OCI-LY7 (cell line): ENCODE results near the gene TESMIN. TPM values are rescaled to one million over a fixed set of nuclear protein-coding genes. Genes with fewer than 3 reads are reported as not detected.

Experiments used
- BruUV-seq: library from RNA; stranded (reverse); fragments of 400-500 nt; replicated peaks from 2 replicates; lab custom pipeline; 2021; lab: Mats Ljungman, UMichigan
- CTCF ChIA-PET: fragments of 300-600 bp; sonication (Branson Sonifier 250); formaldehyde crosslinking; loops from one replicate; lab custom pipeline; 2022; ENCODE audit warnings: antibody characterized with exemption; ENCODE audit not compliant: unreplicated experiment; lab: Charles Lee
- POLR2A ChIA-PET: fragments of 300-600 bp; sonication (Branson Sonifier 250); formaldehyde crosslinking; loops from one replicate; lab custom pipeline; 2022; ENCODE audit warnings: antibody characterized with exemption; lab: Charles Lee
- DNase-seq: peaks from one replicate; pipeline ENCODE4 v3.0.0-alpha.2; 2015; ENCODE audit warnings: low spot score
- H2AFZ ChIP-seq: fragments of 200-600 bp; sonication (generic), shearing (Covaris generic); 2 replicates; pipeline ENCODE4 v1.6.1; 2014; ENCODE audit warnings: mild to moderate bottlenecking, antibody characterized with exemption, low read length, moderate library complexity
- H3K27ac ChIP-seq: fragments of 200-600 bp; sonication (generic); 2 replicates; pipeline ENCODE4 v1.5.1; 2014; ENCODE audit warnings: mixed run types, low read depth, mild to moderate bottlenecking, moderate library complexity, low read length, inconsistent platforms; ENCODE audit not compliant: poor library complexity, severe bottlenecking
- H3K36me3 ChIP-seq: fragments of 200-600 bp; sonication (generic); 2 replicates; pipeline ENCODE4 v1.6.1; 2014; ENCODE audit warnings: mild to moderate bottlenecking, antibody characterized with exemption, low read length, moderate library complexity, mixed read lengths; ENCODE audit not compliant: insufficient read depth
- H3K4me1 ChIP-seq: fragments of 200-600 bp; sonication (generic); 2 replicates; pipeline ENCODE4 v1.5.1; 2014; ENCODE audit warnings: mild to moderate bottlenecking, low read length; ENCODE audit not compliant: insufficient read depth, poor library complexity, severe bottlenecking
- H3K4me2 ChIP-seq: fragments of 200-600 bp; sonication (generic); 2 replicates; pipeline ENCODE4 v1.6.1; 2014; ENCODE audit warnings: mild to moderate bottlenecking, low read length
- H3K4me3 ChIP-seq: fragments of 200-600 bp; sonication (generic); 2 replicates; pipeline ENCODE4 v1.5.1; 2014; ENCODE audit warnings: mild to moderate bottlenecking, low read depth, low read length; ENCODE audit not compliant: poor library complexity, severe bottlenecking
- H3K79me2 ChIP-seq: fragments of 200-600 bp; sonication (generic); 2 replicates; pipeline ENCODE4 v1.6.1; 2016; ENCODE audit warnings: low read depth, mild to moderate bottlenecking, low read length, moderate library complexity, mixed read lengths; ENCODE audit not compliant: insufficient read depth
- H3K9me2 ChIP-seq: fragments of 200-600 bp; sonication (generic); 2 replicates; pipeline ENCODE4 v1.6.1; 2016; ENCODE audit warnings: mild to moderate bottlenecking, low read length, mixed read lengths; ENCODE audit not compliant: insufficient read depth
- H3K9me3 ChIP-seq: fragments of 200-600 bp; sonication (generic); 2 replicates; pipeline ENCODE4 v1.6.1; 2014; ENCODE audit warnings: mild to moderate bottlenecking, mixed run types, low read length, mixed read lengths
- H4K20me1 ChIP-seq: fragments of 200-600 bp; sonication (generic); 2 replicates; pipeline ENCODE4 v1.6.1; 2014; ENCODE audit warnings: mild to moderate bottlenecking, antibody characterized with exemption, low read length, moderate library complexity, mixed read lengths; ENCODE audit not compliant: insufficient read depth
- EZH2phosphoT487 ChIP-seq: fragments of 200-600 bp; sonication (generic); IDR thresholded peaks from 2 replicates; pipeline ENCODE4 v1.6.1; 2018; ENCODE audit warnings: low read depth, borderline replicate concordance, mild to moderate bottlenecking, mixed run types, antibody characterized with exemption, low read length, moderate library complexity, mixed read lengths
- intact Hi-C: fragments of 100-400 bp; cut with micrococcal nuclease; formaldehyde crosslinking; loops from one replicate; pipeline ENCODE4 v1.10.0; 2022; ENCODE audit not compliant: unreplicated experiment
- total RNA-seq, 2 experiments: library from RNA; depleted of rRNA in 1 of 2; stranded (reverse); fragments of >200 nt in 1 of 2; shearing (Covaris generic) in 1 of 2; gene quantifications; 2 replicates each; pipeline ENCODE4 v1.2.3, GENCODE V29; 2014 to 2022
- TF ChIP-seq, protein P1 (sequence below): fragments of 200-600 bp; sonication (generic); conservative IDR thresholded peaks from 2 replicates; pipeline ENCODE4 v1.5.1; 2014; ENCODE audit warnings: mild to moderate bottlenecking, antibody characterized with exemption, low read length, moderate library complexity, mixed read lengths

TESMIN gene
- total RNA-seq, 2 experiments from 2014 or later = 13.0 to 19.4 TPM

DNA sequence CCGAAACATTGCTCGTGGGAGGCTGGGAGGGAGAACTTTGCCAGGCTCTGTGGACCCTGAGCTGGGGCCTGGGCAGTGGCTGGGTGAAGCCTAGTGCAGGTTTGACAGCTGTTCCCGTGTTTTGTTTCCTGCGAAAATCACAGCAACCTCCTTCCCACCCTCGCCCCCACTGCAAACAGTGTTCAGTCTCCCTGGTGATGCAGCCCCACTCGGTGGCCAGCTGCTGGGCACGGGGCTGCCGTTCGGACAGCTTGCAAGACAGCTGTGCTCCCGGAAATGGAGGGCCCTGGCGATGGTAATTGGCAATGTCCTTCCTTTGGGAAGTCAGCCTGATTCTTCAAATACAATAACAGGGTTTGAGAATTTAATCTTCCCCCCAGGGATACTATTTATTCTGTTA is 77.3 kb downstream of the TESMIN start:
- Histone ChIP-seq H3K4me2 (no peak overlapping the region), H3K79me2 (no peaks in the 10 kb centered on the region), H3K9me3 (no peaks in the 10 kb centered on the region), H3K9me2 (no peaks in the 10 kb centered on the region), H4K20me1 (no peaks in the 10 kb centered on the region), H2AFZ (no peak overlapping the region), H3K4me1 (no peaks in the 10 kb centered on the region), H3K36me3 (no peaks in the 10 kb centered on the region), H3K27ac (no peak overlapping the region), H3K4me3 (no peak overlapping the region)
- ChIA-PET CTCF (no interaction called here), POLR2A (no interaction called here)
- no peak for TF ChIP-seq EZH2phosphoT487
- TF ChIP-seq, protein P1, sequence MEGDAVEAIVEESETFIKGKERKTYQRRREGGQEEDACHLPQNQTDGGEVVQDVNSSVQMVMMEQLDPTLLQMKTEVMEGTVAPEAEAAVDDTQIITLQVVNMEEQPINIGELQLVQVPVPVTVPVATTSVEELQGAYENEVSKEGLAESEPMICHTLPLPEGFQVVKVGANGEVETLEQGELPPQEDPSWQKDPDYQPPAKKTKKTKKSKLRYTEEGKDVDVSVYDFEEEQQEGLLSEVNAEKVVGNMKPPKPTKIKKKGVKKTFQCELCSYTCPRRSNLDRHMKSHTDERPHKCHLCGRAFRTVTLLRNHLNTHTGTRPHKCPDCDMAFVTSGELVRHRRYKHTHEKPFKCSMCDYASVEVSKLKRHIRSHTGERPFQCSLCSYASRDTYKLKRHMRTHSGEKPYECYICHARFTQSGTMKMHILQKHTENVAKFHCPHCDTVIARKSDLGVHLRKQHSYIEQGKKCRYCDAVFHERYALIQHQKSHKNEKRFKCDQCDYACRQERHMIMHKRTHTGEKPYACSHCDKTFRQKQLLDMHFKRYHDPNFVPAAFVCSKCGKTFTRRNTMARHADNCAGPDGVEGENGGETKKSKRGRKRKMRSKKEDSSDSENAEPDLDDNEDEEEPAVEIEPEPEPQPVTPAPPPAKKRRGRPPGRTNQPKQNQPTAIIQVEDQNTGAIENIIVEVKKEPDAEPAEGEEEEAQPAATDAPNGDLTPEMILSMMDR = no peak
- no TSS peak for BruUV-seq
- intact Hi-C loops = no loop called here
- DNase-seq = no peak

DNA sequence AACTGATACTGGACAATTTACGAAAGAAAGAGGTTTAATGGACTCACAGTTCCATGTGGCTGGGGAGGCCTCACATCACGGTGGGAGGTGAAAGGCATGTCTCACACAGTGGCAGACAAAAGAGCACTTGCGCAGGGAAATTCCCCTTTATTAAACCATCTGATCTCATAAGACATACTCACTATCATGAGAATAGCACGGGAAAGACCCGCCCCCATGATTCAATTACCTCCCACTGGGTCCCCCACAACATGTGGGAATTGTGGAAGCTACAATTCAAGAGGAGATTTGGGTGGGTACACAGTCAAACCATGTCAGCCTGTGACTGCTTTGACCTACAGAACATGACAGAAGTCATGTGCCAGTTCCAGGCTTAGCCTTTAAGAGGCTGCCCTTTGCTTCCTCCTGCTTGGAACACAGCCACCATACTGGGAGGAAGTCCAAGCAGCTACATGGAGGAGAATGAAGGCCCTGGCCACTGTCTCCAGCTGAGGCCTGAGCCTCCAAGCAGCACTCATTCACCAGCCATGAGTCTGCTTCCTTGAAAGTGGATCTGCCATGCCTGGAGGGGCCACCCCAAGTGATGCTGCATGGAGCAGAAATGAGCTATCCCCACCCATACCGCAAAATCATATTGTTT is 77.9 kb downstream of the TESMIN start:
- Histone ChIP-seq H2AFZ (no peak overlapping the region), H3K4me1 (no peaks in the 10 kb centered on the region), H4K20me1 (no peaks in the 10 kb centered on the region), H3K27ac (no peak overlapping the region), H3K9me2 (no peaks in the 10 kb centered on the region), H3K79me2 (no peaks in the 10 kb centered on the region), H3K9me3 (no peaks in the 10 kb centered on the region), H3K4me2 (no peak overlapping the region), H3K36me3 (no peaks in the 10 kb centered on the region), H3K4me3 (no peak overlapping the region)
- DNase-seq = no peak
- POLR2A ChIA-PET = no interaction called here
- no TSS peak for BruUV-seq
- CTCF ChIA-PET = no interaction called here
- TF ChIP-seq, protein P1 = no peak
- no peak for TF ChIP-seq EZH2phosphoT487
- intact Hi-C loops = no loop called here

DNA sequence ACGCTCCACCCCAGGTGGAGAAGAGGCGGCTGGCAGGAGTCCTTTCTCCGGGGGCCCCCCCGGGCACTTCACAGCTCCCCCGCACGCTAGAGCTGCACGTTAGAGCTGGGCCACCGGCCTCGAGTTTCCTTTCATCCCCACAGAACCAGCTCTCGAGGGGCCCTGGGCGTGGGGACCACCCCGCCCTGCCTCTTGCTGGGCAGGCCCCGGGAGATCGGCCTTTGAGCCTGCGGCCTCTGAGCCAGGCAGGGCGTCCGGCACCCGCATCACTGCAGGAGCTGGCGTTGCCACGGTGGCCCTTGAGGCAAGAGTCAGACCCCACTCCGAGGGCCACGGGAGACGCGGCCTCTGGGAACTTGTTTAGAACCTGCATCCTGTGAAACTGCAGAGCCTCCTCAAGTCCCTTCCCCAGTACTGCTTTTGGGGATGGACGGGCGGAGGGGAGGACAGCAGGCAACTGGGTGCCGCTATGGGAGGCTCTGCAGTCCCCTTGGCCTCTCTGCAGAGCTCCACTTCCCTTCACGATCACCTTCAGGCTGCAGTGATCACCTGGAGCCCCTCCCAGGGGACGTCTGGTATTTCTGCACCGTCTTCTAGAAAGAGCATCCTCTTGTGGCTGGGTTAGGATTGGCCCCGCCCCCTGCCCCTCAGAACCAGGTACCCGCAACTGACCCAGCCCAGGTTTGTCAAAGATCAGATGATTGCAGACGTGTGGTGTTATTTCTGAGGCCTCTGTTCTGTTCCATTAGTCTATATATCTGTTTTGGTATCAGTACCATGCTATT is 80.9 kb downstream of the TESMIN start:
- intact Hi-C loops = no loop called here
- H2AFZ ChIP-seq = no peak overlapping the region
- H3K36me3 ChIP-seq = no peaks in the 10 kb centered on the region
- no peak overlapping the region for H3K27ac ChIP-seq
- BruUV-seq = no TSS peak
- H3K4me3 ChIP-seq = no peak overlapping the region
- H3K4me1 ChIP-seq = no peaks in the 10 kb centered on the region
- H3K79me2 ChIP-seq = no peaks in the 10 kb centered on the region
- no peaks in the 10 kb centered on the region for H3K9me2 ChIP-seq
- H3K9me3 ChIP-seq = no peaks in the 10 kb centered on the region
- H4K20me1 ChIP-seq = no peaks in the 10 kb centered on the region
- TF ChIP-seq EZH2phosphoT487 = no peak
- TF ChIP-seq, protein P1 = no peak
- CTCF ChIA-PET = no interaction called here
- DNase-seq = peak; percentile 9
- no peak overlapping the region for H3K4me2 ChIP-seq
- POLR2A ChIA-PET = no interaction called here
